M059J (cell line): ENCODE results near the gene ZFAND3. TPM values are rescaled to one million over a fixed set of nuclear protein-coding genes. Genes with fewer than 3 reads are reported as not detected.
"Not testable (repeated sequence)": the region's sequence is repeated elsewhere in the genome, so short reads cannot be mapped to it uniquely, and the experiment has no call there.

ENCODE experiments used
- DNase-seq: peaks from one replicate; pipeline ENCODE4 v3.0.0-alpha.2; 2012; ENCODE audit warnings: low read depth
- total RNA-seq: library from RNA; depleted of rRNA; stranded (reverse); fragments of >200 nt; shearing (Covaris generic); gene quantifications from 2 replicates; pipeline ENCODE4 v1.2.3, GENCODE V29; 2014

Gene ZFAND3
- total RNA-seq, 1 experiment from 2014 or later: 36.2 TPM

DNA sequence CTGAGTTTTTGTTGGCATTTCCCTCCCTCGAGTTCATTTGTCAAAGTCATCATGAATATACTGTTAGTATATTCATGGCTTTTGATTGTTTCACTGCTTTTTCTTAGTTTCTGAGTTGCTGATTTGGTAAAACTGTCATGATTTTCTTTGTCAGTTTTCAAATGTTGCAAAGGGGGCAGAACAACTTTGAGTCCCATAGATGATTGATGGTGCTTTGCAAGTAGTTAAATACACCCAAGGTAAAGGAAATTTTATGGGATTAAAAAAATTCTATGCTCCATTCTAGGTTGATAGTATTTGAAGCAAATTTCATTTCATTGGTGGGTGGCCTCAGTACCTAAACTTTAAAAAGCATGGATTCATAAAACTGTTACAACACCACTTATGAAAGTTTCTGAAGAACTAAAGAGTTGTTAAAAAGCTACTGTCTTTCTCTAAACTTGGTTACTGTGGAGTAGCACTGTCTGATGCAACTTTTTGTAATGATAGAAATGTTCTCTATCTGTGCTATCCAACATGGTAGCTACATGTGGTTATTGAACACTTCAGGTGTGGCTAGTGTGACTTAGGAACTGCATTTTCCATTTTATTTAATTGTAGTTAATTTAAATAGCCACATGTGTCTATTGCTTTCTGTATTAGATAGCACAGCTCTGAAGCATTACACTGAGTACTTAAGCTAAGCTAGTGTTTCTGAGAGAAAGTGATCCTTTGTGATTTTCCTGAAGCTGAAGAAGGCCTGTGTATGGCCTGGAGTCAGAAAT, 153.6 kb downstream of the ZFAND3 start:
- DNase-seq: no peak

DNA sequence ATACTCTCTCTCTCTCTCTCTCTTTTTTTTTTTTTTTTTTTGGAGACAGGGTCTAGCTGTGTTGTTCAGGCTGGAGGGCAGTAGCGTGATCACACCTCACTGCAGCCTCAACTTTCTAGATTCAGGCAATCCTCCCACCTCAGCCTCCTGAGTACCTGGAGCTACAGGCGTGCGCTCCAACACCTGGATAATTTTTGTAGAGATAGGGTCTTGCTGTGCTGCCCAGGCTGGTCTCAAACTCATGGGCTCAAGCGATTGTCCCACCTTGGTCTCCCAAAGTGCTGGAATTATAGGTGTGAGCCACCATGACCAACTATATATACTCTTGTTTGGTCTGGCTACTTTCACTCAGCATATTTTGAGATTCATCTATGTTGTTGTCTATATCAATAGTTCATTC, 154.9 kb downstream of the ZFAND3 start:
- no peak for DNase-seq

DNA sequence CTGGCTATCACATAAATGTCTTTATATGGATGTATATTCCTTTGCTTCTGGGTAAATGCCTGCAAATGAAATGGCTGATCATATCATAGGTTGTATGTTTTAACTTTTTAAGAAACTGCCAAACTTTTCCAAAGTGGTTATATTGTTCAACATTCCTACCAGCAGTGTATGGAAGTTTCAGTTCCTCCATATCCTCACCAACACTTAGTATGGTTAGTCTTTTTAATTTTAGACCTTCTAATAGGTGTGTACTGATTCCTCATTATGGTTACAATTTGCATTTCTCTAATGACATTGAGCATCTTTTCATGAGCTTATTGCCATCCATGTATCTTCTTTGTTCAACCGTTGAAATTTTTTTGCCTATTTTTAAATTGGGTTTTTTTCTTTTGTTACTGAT, 155.4 kb downstream of the ZFAND3 start:
- no peak for DNase-seq

DNA sequence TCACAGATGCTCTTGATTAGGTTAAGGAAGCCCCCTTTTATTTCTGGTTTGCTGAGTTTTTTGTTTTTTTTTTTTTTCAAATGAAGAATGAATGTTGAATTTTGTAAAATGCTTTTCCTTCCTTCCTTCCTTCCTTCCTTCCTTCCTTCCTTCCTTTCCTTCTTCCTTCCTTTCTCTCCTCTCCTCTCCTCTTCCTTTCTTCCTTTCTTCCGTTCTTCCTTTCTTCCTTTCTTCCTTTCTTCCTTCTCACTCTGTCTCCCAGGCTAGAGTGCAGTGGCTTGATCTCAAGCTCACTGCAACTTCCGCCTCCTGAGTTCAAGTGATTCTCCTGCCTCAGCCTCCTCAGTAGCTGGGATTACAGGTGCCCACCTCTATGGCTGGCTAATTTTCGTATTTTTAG, 158.2 kb downstream of the ZFAND3 start:
- no peak for DNase-seq

DNA sequence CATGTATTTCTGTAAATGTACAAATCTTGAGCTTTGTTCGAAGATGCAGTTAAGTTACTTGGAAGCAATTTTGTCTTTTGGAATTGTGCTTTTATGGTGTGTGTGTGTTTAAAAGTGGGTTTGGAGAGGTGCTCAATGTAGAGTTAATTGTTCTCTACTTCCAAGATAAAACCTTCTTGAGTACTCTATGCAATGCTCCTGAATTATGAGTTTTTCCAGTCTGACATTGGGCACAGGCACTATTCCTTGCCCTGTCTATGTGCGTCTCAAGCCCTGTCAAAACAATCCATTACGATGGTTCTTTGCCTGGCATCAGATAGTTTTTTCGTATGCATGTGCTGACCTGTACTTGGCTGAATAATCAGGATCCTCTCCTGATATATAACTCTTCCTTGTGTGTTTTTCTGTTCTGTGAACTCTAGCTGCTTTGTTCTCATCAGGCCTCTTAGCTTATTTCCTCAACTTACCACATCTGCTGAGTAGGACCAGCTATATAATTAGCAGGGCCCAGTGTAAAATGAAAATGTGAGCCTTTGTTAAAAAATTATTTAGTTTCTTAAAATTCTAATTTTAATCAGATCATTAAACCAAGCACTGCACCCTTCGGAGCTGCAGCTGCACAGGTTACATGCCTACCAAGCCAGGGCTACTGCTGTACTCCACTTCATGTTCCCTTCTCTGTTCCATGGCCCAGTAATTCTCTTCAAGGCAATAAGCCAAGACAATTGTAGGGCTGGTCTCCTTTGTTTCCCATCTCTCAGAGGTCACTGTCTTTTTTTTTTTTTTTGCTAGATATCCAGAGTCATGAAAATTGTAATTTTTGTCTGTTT, 160.1 kb downstream of the ZFAND3 start:
- DNase-seq: no peak

DNA sequence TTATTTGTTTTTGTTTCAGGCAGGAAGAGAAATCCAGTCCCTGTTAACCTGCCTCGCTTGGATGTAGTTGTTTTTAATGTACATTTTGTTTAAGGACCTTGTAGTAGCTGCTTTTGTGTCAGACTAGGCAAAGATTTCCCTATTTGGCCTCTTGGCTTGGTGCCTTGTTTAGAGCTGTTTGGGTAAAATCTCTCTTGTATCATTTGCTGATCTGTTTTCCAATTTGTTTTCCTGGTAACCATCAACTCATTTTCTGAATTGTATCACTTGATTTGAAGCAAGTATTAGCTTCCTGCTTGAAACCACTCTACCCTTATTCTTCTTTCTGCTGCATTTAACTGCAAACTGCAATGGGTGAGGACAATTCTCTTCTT, 160.7 kb downstream of the ZFAND3 start:
- DNase-seq: no peak

DNA sequence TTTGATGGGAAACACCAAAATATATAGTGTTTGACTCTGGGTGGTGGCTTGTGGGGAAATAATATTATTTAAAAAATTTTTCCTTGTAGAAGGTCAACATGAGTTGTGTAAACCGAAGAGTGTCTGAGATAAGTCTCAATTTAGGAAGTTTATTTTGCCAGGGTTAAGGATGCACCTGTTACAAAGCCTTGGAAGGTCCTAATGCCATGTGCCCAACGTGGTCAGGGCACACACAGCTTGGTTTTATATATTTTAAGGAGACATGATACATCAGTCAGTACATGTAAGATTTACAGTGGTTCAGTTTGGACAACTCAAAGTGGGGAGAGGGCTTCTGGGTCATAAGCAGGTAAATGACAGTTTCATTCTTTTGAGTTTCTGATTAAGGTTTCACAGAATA, 162.1 kb downstream of the ZFAND3 start:
- no peak for DNase-seq

DNA sequence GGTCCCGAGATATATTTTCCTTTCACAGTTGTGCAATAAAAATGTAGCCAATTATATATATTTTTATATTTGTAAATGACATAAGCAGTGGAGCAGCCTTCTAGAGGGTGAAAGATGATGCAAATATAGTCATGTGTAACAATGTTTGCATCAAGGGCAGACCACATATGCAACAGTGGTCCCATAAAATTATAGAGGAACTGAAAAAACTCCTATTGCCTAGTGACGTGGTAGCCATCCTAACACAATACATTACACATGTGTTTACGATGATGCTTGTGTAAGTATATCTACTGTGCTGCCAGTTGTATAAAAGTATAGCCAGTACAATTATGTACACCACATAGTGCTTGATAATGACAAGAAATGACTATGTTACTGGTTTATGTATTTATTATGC, 162.8 kb downstream of the ZFAND3 start:
- DNase-seq: no peak

DNA sequence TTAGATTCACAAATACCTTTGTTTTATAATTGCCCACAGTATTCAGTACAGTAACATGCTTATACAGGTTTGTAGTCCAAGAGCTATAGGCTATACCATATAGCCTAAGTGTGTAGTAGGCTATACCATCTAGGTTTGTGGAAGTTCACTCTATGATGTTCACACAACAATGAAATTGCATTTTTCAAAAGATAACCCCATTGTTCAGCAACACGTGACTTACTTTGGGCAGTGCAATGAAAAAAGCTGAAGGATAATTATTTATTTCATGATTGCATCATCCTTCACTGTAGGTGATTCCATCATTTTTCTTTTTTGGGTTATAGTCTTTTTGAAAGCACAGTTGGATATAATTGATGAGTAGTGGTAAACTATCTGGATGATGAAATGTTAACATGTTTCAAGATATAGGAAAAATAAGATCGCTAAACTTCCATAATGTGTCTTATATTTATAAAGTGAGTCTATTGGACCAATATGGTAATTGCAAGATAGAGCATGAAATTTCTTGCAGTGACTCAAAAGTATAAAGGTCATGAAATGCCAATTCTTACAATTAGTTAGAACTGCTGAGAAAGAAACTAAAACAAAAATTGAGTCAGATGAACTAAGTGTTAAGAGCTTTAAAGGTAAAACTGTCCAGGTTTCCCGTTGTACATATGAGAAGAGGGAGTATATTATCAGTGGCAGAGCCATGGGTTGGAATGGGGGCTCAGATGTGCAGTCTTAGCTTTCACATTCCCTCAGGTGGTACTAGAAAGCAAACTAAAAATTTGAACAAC, 164.4 kb downstream of the ZFAND3 start:
- DNase-seq: peak; percentile 14

DNA sequence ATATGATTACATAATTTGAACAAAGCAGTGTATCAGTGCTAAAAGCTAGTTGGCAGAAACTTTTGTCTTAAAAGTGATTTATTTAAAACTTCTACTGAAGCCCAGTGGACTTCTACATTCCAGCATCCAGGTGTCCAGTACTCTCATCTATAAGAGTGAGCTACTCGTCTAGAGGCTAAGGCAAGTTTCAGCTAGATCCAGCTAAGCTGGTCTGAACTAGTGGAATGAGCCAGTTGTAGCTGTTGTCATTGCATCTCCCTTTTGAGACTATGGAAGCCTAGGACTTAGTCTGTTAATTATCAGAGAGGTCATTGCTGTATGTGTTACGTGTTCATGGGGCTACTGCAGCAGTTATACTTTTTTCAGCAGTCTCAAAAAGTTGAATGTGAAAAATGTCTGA, 165.1 kb downstream of the ZFAND3 start:
- DNase-seq: no peak

DNA sequence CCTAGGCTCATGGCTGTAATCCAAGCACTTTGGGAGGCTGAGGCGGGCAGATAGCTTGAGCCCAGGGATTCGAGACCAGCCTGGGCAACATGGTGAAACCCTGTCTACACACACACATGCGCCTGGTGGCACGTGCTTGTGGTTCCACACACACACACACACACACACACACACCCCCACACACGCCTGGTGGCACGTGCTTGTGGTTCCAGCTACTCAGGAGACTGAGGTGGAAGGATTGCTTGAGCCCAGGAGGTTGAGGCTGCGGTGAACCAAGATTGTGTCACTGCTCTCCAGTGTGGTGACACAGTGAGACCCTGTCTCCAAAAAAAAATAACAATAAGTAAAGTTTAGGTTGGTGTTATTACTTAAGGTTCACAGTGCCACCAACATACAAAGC, 165.8 kb downstream of the ZFAND3 start:
- DNase-seq: no peak

DNA sequence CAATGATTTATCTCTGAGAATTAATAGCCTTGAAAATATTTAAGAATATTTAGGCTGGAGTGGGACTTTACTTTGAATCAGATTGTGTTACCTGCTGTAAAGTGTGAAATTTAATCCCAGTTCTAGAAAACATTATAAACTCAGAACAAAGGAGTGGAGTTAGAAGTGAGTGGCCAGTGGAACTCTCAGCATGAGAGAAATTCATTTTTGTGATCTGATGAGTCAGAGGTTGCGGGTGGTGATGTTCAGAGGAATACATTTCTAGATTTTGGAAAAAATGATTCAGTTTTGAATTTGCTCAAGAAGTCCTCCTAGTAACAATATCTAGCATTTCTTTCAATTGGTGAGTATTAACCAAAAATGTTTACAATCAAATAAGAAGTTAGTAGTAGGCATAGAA, 167.5 kb downstream of the ZFAND3 start:
- DNase-seq: peak; percentile 49

DNA sequence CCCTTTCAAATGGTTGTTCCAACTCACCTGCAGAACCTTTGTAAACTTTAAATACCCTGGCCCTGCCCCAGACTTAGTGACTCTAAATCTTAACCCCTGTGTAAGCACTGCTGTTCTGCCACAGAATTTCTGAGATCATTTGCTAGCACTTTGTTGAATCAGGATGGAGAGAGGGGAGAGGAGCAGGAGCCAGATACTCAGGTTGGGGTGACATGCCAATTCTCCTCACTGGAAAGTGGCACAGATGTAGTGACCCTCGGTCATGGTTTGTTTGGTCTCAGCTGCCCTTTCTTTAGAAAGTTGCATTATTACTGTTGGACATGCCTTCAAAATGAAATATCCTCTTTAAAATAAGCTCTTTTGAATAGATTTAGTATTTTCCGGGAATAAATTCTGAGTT, 168.0 kb downstream of the ZFAND3 start:
- DNase-seq: peak; percentile 20

DNA sequence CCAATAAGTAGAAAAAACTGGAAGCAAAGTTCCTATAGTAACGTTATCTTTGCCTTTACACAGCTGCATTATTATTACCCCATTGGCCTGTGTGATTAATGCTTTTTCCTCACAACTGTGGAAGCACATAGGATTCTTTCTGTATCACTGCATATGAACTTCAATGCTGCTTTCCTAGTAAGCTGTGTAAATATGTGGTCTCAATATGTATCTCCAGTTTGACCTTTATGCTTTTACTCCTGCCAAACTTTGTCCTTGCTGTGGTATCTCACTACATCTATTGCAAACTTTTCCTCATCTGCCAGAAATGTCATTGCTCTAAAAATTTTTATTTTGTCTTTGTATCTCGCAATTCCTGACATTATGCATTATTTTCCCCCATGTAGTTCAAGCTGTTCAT, 168.6 kb downstream of the ZFAND3 start:
- no peak for DNase-seq

DNA sequence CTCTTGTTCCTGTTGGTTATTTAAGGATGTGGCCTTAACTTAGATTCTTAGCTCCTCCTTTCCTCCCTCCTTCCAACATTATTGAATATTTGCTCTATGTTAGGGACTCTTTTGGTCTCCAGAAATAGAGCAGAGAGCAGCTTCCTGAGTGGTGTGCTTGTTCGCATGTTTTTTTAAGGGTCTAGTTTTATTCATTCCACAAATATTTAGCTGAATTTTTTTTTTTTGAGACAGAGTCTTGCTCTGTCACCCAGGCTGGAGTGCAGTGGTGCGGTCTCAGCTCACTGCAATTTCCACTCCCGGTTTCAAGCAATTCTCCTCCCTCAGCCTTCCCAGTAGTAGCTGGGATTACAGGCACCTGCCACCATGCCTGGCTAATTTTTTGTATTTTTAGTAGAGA, 169.2 kb downstream of the ZFAND3 start:
- DNase-seq: peak; percentile 29

DNA sequence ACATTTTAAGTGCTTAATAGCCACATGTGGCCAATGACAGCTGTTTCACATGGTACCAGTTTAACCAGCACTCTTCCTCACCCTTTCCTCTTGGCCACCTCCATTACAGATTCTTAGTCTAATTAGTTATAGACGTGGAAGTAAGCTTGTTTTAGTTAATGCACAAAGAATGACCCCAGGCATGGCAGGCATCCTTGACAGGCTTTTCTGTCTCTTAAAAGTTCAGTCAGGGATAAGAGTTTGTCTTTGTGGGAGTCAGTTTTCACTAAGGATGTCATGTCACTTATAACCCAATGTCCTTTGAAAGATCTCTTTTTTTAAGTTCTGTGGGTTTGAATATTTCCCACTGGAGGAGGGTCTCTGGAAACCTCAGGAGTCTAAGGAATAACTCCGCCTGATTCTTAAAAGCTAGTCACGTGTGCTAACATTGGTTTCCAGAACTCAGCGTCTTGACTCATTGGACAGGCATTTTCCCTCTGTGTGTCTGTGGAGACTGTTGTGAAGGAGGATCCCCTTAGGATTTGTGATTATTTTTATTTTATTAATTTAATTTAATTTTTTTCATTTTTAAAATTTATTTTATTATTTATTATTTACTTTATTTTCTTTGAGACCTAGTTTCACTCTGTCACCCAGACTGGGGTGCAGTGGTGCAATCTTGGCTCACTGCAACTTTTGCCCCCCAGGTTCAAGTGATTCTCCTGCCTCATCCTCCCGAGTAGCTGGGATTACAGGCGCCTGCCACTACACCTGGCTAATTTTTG, 171.4 kb downstream of the ZFAND3 start:
- DNase-seq: peak; percentile 99

DNA sequence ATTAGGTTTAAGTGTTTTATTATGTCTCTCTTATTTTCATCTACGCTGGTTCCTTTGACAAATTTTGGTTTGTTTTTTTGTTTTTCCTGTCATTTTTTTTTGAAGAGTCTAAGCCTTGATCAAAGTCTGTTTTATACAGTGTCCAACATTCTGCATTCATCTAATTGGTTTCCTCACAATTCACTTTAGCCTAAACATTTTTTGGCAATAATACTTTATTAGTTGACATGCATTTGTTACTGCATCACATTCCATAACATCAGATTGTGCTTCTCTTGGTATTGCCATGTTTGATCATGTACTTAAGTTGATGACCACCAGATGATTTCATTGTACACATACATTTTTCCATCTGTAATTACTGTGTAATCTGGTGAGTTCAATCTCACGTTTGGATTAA, 173.2 kb downstream of the ZFAND3 start:
- no peak for DNase-seq

DNA sequence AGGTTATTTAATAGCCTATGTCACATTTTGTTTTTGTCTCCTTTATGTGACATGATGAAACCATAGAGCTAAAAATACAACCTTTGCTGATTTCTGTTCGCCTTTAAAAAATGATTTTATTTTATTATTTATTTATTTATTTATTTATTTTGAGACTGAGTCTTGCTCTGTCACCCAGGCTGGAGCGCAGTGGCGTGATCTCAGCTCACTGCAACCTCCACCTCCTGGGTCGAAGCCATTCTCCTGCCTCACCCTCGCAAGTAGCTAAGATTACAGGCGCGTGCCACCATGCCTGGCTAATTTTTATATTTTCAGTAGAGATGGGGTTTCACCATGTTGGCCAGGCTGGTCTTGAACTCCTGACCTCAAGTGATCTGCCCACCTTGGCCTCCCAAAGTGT, 173.7 kb downstream of the ZFAND3 start:
- DNase-seq: not testable (repeated sequence)

DNA sequence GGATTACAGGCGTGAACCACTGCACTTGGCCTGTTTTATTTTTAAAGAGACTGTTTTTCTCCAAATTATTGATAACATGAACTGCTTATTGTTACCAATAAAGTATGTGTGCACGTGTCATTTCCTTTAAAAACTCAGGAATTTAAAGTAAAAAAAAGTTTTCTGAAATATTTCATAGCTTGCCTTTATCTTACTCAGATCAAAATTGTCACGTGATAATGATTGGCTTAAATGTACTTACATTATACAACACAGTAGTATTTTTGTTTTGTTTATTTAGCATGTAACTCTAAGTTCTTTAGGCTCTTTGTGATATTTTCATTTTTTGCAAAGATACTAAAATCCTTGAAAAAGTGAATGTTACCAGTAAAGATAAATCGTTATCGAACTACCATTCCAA, 174.1 kb downstream of the ZFAND3 start:
- DNase-seq: no peak

DNA sequence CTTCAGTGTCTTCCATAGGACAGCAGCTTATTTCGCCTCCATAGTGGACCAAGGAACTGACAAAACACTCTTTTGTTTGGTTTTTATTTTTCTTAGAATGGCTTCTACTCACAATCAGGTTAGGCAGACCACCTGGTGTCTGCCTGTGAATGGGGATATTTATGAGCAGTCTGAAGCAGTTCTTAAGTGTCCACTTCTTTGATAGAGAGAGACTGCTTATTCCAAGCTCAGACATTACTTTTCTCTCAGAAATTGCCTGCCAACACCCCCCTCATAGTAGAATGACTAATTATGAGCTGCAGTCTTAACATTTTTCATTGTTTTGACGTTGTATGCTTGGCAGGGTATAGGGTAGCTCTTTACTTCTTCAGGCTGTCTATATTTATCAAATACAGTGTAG, 174.7 kb downstream of the ZFAND3 start:
- DNase-seq: peak; percentile 62

DNA sequence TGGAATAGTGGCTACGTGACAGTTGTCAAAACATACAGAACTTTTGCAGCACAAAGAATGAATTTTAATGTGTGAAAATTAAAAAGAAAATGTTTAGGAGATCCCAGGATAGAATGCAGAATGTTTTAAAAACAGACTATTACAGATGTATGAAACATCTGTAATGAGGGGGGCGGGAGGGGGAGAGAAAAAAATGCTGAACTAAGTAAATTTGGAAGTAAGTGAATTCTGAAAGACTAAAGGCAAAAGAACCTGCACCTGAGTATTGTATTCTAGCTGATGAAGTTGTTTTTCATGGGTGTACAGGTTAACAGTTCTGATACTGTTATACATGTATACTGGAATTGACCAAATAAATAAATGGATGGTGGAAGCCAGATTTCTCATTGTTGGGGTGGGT, 178.8 kb downstream of the ZFAND3 start:
- no peak for DNase-seq

DNA sequence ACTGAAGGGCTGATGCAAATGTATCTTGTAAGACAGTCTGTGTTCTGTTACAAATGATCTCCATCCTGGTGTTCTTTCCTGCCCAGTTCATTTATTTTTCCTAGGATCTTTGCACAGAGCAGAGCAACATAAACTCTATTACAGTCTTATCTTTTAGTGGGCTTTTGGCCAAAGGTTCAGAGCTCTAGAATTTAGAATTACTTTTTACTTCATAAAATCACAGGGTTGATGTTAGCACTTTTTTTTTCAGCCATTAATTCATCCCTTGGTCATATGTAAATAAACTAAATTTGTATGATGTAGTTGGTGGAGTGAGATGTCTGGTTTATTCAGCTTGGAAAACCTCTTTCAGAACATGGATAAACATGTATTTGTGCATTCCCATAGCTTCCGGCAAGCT, 181.9 kb downstream of the ZFAND3 start:
- no peak for DNase-seq
